Ureter (tissue), 1 donor: ENCODE data around the gene LBP. TPM values are rescaled to one million over a fixed set of nuclear protein-coding genes. Genes with fewer than 3 reads are reported as not detected.
"Not testable (repeated sequence)": the region's sequence is repeated elsewhere in the genome, so short reads cannot be mapped to it uniquely, and the experiment has no call there.

Experiments used
- DNase-seq: peaks from one replicate; pipeline ENCODE4 v3.0.0-alpha.2; 2020; ENCODE audit warnings: low spot score
- total RNA-seq: library from RNA; stranded (reverse); gene quantifications from one replicate; pipeline ENCODE4 v1.2.4, GENCODE V29; 2023
- donor health status: DM: yes; HTN: yes; CAD: no.

Gene LBP
- total RNA-seq, 1 donor from 2014 or later: 0.83 TPM

- not testable (repeated sequence) for DNase-seq
These were observed 49.6 kb downstream of the LBP start for GRCh38 chr20:38395751-38396395.

- no peak for DNase-seq
These were observed 55.8 kb downstream of the LBP start for GRCh38 chr20:38402089-38402488.

- DNase-seq: no peak
These were observed 56.5 kb downstream of the LBP start for GRCh38 chr20:38402816-38403215.

- no peak for DNase-seq
These were observed 57.7 kb downstream of the LBP start for GRCh38 chr20:38404016-38404415.

- DNase-seq: no peak
These were observed 58.9 kb downstream of the LBP start for GRCh38 chr20:38405132-38405531.

- no peak for DNase-seq
These were observed 60.2 kb downstream of the LBP start for GRCh38 chr20:38406476-38406875.

GRCh38 chr20:38407321-38407720 lies 61.0 kb downstream of the LBP start:
- no peak for DNase-seq

GRCh38 chr20:38407822-38408221 lies 61.5 kb downstream of the LBP start:
- DNase-seq: not testable (repeated sequence)

GRCh38 chr20:38412877-38413577 lies 66.7 kb downstream of the LBP start:
- no peak for DNase-seq

- DNase-seq: no peak
These were observed 68.6 kb downstream of the LBP start for GRCh38 chr20:38414769-38415450.

- DNase-seq: no peak
These were observed 72.4 kb downstream of the LBP start for GRCh38 chr20:38418509-38419204.

- DNase-seq: no peak
These were observed 74.3 kb downstream of the LBP start for GRCh38 chr20:38420388-38421085.

GRCh38 chr20:38421915-38422314 lies 75.6 kb downstream of the LBP start:
- DNase-seq: no peak

- no peak for DNase-seq
These were observed 77.3 kb downstream of the LBP start for GRCh38 chr20:38423541-38423940.

GRCh38 chr20:38424401-38424800 lies 78.1 kb downstream of the LBP start:
- DNase-seq: no peak

GRCh38 chr20:38426006-38426897 lies 80.0 kb downstream of the LBP start:
- DNase-seq: no peak
